RWPE2 (cell line): Measurements from ENCODE around the gene CENPP.

Experiments used
- ATAC-seq: fragments of 200-7000 bp; cut with Tn5 transposase; 3 replicates; pipeline ENCODE4 v1.9.1; 2021; ENCODE audit warnings: low read depth
- DNase-seq: peaks from one replicate; pipeline ENCODE4 v3.0.0-alpha.2; 2020; ENCODE audit warnings: low spot score
- H3K27ac ChIP-seq: fragments of 450-650 bp; 2 replicates; pipeline ENCODE4 v1.5.1; 2017; ENCODE audit warnings: mild to moderate bottlenecking; ENCODE audit not compliant: poor library complexity, severe bottlenecking
- H3K27me3 ChIP-seq: fragments of 250-450 bp; sonication (Bioruptor Pico); 2 replicates; pipeline ENCODE4 v1.5.1; 2021; ENCODE audit warnings: mild to moderate bottlenecking, moderate library complexity; ENCODE audit not compliant: insufficient read depth, poor library complexity, severe bottlenecking
- H3K36me3 ChIP-seq: fragments of 250-450 bp; sonication (Bioruptor Pico); 2 replicates; pipeline ENCODE4 v1.5.1; 2020; ENCODE audit warnings: low read depth, mild to moderate bottlenecking, moderate library complexity
- H3K4me1 ChIP-seq: fragments of 250-450 bp; sonication (Bioruptor Pico); 2 replicates; pipeline ENCODE4 v1.5.1; 2021; ENCODE audit warnings: mild to moderate bottlenecking, moderate library complexity; ENCODE audit not compliant: insufficient read depth, poor library complexity, severe bottlenecking
- H3K4me3 ChIP-seq: fragments of 250-450 bp; sonication (Bioruptor Pico); 2 replicates; pipeline ENCODE4 v1.5.1; 2021; ENCODE audit warnings: mild to moderate bottlenecking, moderate library complexity; ENCODE audit not compliant: severe bottlenecking
- H3K9me3 ChIP-seq: fragments of 250-450 bp; sonication (Bioruptor Pico); 2 replicates; pipeline ENCODE4 v1.5.1; 2021; ENCODE audit warnings: mild to moderate bottlenecking, moderate library complexity; ENCODE audit not compliant: severe bottlenecking
- TF ChIP-seq, protein P1 (sequence below): fragments of 450-650 bp; IDR thresholded peaks from one replicate; pipeline ENCODE4 v1.5.1; 2017; ENCODE audit warnings: mild to moderate bottlenecking, moderate library complexity; ENCODE audit not compliant: poor library complexity, severe bottlenecking

Gene CENPP

DNA sequence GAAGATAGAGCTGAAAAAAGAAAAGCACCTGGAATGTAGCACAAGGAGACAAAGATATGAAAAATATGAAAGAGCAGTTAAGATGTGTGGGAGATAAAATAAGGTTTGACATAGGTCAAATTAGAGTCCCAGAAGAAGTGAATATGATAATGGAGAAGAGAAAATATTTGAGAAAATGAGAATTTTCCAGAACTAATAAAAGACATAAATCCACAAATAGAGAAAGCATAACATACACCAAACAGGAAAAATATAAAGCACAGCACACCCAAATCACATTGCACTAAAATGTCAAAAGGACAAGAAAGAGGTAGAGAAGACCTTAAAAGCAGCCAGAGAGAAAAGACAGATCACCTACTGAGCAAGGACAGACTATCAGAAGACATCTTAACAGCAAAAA is 300.7 kb downstream of the CENPP start:
- TF ChIP-seq, protein P1, sequence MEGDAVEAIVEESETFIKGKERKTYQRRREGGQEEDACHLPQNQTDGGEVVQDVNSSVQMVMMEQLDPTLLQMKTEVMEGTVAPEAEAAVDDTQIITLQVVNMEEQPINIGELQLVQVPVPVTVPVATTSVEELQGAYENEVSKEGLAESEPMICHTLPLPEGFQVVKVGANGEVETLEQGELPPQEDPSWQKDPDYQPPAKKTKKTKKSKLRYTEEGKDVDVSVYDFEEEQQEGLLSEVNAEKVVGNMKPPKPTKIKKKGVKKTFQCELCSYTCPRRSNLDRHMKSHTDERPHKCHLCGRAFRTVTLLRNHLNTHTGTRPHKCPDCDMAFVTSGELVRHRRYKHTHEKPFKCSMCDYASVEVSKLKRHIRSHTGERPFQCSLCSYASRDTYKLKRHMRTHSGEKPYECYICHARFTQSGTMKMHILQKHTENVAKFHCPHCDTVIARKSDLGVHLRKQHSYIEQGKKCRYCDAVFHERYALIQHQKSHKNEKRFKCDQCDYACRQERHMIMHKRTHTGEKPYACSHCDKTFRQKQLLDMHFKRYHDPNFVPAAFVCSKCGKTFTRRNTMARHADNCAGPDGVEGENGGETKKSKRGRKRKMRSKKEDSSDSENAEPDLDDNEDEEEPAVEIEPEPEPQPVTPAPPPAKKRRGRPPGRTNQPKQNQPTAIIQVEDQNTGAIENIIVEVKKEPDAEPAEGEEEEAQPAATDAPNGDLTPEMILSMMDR: no peak
- ATAC-seq (no peak), DNase-seq (no peak)
- Histone ChIP-seq H3K27ac (no peak overlapping the region), H3K36me3 (peaks cover 44% of the 10 kb centered on the region), H3K9me3 (peaks cover 3% of the 10 kb centered on the region), H3K27me3 (no peaks in the 10 kb centered on the region), H3K4me3 (no peak overlapping the region), H3K4me1 (no peaks in the 10 kb centered on the region)

GRCh38 chr9:92627651-92628050 is 301.9 kb downstream of the CENPP start:
- Histone ChIP-seq H3K27ac (no peak overlapping the region), H3K36me3 (peaks cover 47% of the 10 kb centered on the region), H3K4me3 (no peak overlapping the region), H3K4me1 (no peaks in the 10 kb centered on the region), H3K9me3 (peaks cover 3% of the 10 kb centered on the region), H3K27me3 (no peaks in the 10 kb centered on the region)
- DNase-seq (no peak), ATAC-seq (no peak)
- TF ChIP-seq, protein P1: no peak

GRCh38 chr9:92631452-92632343 is 305.9 kb downstream of the CENPP start:
- TF ChIP-seq, protein P1: no peak
- no peaks in the 10 kb centered on the region for H3K4me1 ChIP-seq
- no peak for DNase-seq
- no peak for ATAC-seq
- H3K36me3 ChIP-seq: peaks cover 54% of the 10 kb centered on the region
- H3K27me3 ChIP-seq: no peaks in the 10 kb centered on the region
- no peak overlapping the region for H3K27ac ChIP-seq
- H3K9me3 ChIP-seq: peaks cover 3% of the 10 kb centered on the region
- H3K4me3 ChIP-seq: no peak overlapping the region

DNA sequence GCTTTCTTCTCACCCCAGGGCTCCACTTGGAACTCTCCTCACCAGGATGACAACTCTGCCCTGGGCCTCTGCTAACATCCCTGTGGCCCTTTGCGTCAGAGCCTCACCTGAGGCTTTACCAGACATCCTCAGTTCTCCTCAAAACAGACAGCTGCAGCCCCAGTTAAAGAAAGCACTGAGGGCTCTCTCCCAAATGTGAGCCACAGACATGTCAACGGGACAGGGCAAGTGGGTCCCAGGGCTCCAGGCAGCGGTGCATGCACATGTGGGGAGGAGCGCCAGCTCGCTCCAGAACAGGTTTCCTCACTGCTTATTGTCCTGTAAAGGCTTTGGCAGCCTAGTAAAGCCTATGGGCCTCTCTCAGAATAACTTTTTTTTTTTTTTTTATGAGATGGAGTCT is 306.9 kb downstream of the CENPP start:
- H3K4me1 ChIP-seq: no peaks in the 10 kb centered on the region
- H3K9me3 ChIP-seq: no peaks in the 10 kb centered on the region
- DNase-seq (no peak), ATAC-seq (no peak)
- no peak overlapping the region for H3K27ac ChIP-seq
- H3K27me3 ChIP-seq: no peaks in the 10 kb centered on the region
- TF ChIP-seq, protein P1: no peak
- no peak overlapping the region for H3K4me3 ChIP-seq
- peaks cover 52% of the 10 kb centered on the region for H3K36me3 ChIP-seq
